NB4 (cell line): ENCODE data around the gene PLCB4.

Experiments
- DNase-seq: peaks from one replicate; pipeline ENCODE4 v3.0.0; 2010; ENCODE audit warnings: low read depth
- H3K4me3 ChIP-seq: one replicate; pipeline ENCODE4 v1.5.1; 2011; ENCODE audit warnings: mild to moderate bottlenecking, low read depth, low read length, moderate library complexity
- MYC ChIP-seq: IDR thresholded peaks from 2 replicates; pipeline ENCODE4 v1.6.1; 2011; ENCODE audit warnings: low read depth, low read length
- POLR2A ChIP-seq: IDR thresholded peaks from 2 replicates; pipeline ENCODE4 v1.6.1; 2011; ENCODE audit warnings: mild to moderate bottlenecking; ENCODE audit not compliant: insufficient read length; ENCODE audit errors: extremely low read depth
- TF ChIP-seq, protein P1 (sequence below): IDR thresholded peaks from one replicate; pipeline ENCODE4 v1.5.1; 2012; ENCODE audit warnings: low read depth, low read length
- TF ChIP-seq, protein P2 (sequence below): IDR thresholded peaks from 2 replicates; pipeline ENCODE4 v1.6.1; 2011; ENCODE audit warnings: low read depth, low read length

Gene PLCB4

DNA sequence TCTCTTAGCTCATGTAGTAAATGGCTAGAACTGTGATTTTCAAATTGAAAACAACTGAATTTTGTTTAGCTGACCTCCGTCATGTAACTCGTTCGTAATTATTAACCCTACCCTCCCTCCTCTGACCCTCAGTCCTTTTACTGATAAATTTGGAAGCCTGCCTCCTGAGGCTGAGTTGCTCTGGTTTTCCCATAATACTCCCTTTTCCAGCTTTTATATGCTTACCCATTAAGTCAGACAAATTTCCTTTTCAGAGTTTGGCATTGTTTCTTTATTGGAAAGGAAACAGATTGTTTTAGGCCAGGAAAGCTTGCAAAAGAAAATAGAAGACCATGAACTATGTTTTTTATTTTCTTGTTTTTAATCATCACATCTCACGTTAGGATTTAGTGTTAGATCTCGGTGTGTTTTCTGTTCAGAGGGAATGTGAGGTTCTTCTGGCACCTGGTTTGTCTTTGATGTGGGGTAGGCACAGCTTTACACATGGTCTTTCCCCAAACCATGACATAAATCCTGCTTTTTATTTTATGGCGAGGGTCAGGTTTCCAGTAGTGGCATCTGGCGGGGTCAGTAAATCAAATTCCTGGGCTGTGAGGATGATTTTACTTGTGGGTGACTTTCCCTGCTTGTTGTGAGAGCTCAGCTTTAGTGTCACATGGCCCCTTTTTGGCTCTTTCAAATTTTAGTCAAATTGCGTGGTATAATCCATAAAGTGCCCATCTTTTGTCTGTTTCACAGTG is 24.5 kb downstream of the PLCB4 start:
- DNase-seq, result no peak
- TF ChIP-seq POLR2A (no peak), MYC (no peak)
- TF ChIP-seq, protein P1, sequence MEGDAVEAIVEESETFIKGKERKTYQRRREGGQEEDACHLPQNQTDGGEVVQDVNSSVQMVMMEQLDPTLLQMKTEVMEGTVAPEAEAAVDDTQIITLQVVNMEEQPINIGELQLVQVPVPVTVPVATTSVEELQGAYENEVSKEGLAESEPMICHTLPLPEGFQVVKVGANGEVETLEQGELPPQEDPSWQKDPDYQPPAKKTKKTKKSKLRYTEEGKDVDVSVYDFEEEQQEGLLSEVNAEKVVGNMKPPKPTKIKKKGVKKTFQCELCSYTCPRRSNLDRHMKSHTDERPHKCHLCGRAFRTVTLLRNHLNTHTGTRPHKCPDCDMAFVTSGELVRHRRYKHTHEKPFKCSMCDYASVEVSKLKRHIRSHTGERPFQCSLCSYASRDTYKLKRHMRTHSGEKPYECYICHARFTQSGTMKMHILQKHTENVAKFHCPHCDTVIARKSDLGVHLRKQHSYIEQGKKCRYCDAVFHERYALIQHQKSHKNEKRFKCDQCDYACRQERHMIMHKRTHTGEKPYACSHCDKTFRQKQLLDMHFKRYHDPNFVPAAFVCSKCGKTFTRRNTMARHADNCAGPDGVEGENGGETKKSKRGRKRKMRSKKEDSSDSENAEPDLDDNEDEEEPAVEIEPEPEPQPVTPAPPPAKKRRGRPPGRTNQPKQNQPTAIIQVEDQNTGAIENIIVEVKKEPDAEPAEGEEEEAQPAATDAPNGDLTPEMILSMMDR, result no peak
- TF ChIP-seq, protein P2, sequence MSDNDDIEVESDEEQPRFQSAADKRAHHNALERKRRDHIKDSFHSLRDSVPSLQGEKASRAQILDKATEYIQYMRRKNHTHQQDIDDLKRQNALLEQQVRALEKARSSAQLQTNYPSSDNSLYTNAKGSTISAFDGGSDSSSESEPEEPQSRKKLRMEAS, result no peak

DNA sequence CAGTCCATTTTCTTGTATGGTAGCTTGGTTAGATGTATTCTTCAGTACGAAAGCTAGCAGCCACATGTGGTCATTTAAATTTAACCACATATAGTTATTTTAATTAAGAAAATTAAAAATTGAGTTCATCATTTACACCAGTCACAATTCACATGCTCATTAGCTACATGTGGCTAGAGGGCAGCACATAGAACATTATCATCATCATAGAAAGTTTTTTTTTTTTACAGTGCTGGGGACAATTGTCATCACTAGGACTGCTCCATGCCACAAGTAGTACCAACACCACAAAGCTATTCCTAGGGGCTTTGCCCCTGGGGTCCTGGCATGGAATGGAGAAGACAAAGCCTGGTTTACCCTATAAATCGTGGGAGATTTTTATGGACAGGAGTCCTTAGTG is 30.5 kb downstream of the PLCB4 start:
- TF ChIP-seq, protein P2, result no peak
- TF ChIP-seq, protein P1, result no peak
- TF ChIP-seq POLR2A (no peak), MYC (no peak)
- H3K4me3 ChIP-seq, result no peak overlapping the region
- DNase-seq, result no peak

More for the DNA sequence above, 24.5 kb downstream of the PLCB4 start:
- H3K4me3 ChIP-seq, result no peak overlapping the region

DNA sequence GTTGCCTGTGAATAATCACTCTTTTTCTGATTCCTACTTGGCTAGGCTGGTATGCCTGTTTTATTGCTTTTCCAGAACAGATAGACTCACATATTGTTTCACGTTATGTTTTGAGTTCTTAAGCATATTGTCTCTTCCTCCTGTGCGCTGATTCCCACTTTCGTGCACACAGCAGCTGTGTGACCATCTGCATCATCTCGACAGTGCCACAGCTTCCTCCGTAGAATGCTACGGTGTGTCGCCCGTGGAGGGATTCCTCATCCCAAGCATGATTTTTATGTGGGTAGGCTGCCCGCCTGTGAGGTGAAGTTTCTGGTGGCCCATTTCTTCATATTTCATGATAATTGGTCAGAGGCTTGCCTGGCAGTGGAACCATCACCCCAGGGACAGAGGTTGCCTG is 31.8 kb downstream of the PLCB4 start:
- DNase-seq, result no peak
- no peak overlapping the region for H3K4me3 ChIP-seq
- no peak for TF ChIP-seq MYC

DNA sequence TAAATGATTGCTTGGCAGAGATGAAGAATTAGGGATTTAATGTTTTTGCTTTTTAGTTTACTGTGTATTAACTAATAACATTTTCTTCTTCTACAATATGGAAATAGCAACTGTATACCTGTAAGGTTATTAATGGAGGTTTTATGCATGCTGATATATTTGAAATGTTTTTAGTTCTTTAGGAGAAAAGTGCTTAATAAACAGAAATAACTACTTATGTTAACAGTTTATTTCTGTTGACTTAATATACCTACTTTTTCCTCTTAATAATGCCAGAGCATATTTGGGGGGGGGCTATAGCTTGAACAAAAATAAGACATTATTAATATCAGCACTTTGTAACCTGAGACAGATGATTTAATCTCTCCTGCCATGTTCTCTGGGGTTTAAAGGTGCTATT is 33.6 kb downstream of the PLCB4 start:
- H3K4me3 ChIP-seq, result no peak overlapping the region
- TF ChIP-seq POLR2A, result no peak
- TF ChIP-seq MYC, result no peak
- TF ChIP-seq, protein P2, result no peak
- TF ChIP-seq, protein P1, result no peak
- no peak for DNase-seq

DNA sequence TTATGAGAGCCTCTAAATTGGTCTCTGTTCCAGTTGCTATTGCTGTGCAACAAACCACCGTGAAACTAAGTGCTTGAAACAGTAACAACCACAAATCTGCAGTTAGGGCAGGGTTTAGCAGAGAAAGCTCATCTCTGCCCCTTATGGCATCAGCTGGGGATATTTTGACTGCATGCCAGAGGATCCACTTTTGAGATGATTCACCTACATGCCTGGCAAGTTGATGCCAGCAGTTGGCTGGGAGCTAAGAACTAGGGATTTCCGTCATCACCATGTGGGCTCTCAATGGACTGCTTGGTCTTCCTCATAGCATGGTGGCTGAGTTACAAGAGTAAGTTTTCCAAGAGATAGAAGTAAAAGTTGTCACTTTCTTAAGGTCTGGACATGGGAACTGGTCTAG is 35.1 kb downstream of the PLCB4 start:
- TF ChIP-seq, protein P2, result no peak
- TF ChIP-seq MYC (no peak), POLR2A (no peak)
- TF ChIP-seq, protein P1, result no peak
- H3K4me3 ChIP-seq, result no peak overlapping the region
- no peak for DNase-seq

DNA sequence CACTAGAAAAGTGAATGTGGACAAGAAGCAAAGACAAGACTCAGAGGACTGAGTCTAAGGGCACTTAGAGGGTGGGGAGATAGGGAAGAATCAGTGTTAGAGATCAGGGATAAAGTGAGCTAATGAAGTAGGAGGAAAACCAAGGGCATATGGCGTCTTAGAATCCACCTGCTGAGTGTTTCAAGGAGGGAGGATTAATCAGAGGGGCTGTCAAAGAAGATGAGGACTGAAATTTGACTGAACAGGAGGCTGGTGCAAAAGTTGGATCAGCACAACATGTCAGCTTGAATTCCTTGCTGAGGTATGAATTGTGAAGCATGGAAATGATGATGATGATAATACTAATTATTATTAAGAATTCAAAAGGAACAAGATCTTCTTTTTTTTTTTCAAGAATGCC is 39.4 kb downstream of the PLCB4 start:
- no peak overlapping the region for H3K4me3 ChIP-seq
- no peak for TF ChIP-seq POLR2A
- TF ChIP-seq, protein P2, result no peak
- TF ChIP-seq, protein P1, result no peak
- TF ChIP-seq MYC, result no peak
- DNase-seq, result no peak
